Astrocyte (in vitro differentiated cells and primary cell): ENCODE results near the gene ATP1A2.

Experiments
- CTCF ChIP-seq: IDR thresholded peaks from 2 replicates; pipeline ENCODE4 v1.5.1; 2011; ENCODE audit warnings: low read depth, mild to moderate bottlenecking, inconsistent platforms, low read length, moderate library complexity; ENCODE audit not compliant: insufficient read depth
- EZH2 ChIP-seq: IDR thresholded peaks from 2 replicates; pipeline ENCODE4 v1.6.1; 2012; ENCODE audit warnings: mild to moderate bottlenecking, low read length, inconsistent platforms; ENCODE audit not compliant: insufficient read depth

- TF ChIP-seq CTCF: no peak
- no peak for TF ChIP-seq EZH2
These were observed 70.7 kb downstream of the ATP1A2 start for GRCh38 chr1:160186246-160186645.
